Activated CD4-positive, alpha-beta T cell treated with anti-CD3 and anti-CD28 coated beads, Interleukin-2, amount 50 U/mL, for 1 hour (primary cell): ENCODE data around the gene ZNF3.
"Not testable (repeated sequence)": the region's sequence is repeated elsewhere in the genome, so short reads cannot be mapped to it uniquely, and the experiment has no call there.

Source experiments
- DNase-seq: peaks from one replicate; pipeline ENCODE4 v3.0.0-alpha.2; 2020

The ZNF3 gene

GRCh38 chr7:100081535-100082102 lies at the start of gene ZNF3:
Gene ZNF3, minus strand, starts transcription at chr7:100081723. Its CDS starts 4,366 bp downstream, at chr7:100077357.
- peak; percentile 95 for DNase-seq

GRCh38 chr7:100130608-100131453 lies 49.3 kb upstream of the ZNF3 start:
- peak; percentile 87 for DNase-seq

GRCh38 chr7:100130220-100130607 lies 48.7 kb upstream of the ZNF3 start:
- DNase-seq = not testable (repeated sequence)

GRCh38 chr7:100128637-100128963 lies 47.1 kb upstream of the ZNF3 start:
- DNase-seq = no peak

GRCh38 chr7:100127866-100128636 lies 46.5 kb upstream of the ZNF3 start:
- DNase-seq = peak; percentile 22

- peak; percentile 92 for DNase-seq
Observed at GRCh38 chr7:100126931-100127865, 45.7 kb upstream of the ZNF3 start, which contains the start of gene MBLAC1. Gene MBLAC1, plus strand, starts transcription at chr7:100126967. Its CDS starts 429 bp downstream, at chr7:100127396.

GRCh38 chr7:100126239-100126930 lies 44.9 kb upstream of the ZNF3 start:
- no peak for DNase-seq

- DNase-seq = no peak
Observed at GRCh38 chr7:100124301-100125230, 43.0 kb upstream of the ZNF3 start.

- DNase-seq = no peak
Observed at GRCh38 chr7:100122568-100122967, 41.0 kb upstream of the ZNF3 start.

GRCh38 chr7:100122067-100122466 lies 40.5 kb upstream of the ZNF3 start:
- no peak for DNase-seq

- DNase-seq = no peak
Observed at GRCh38 chr7:100120733-100121036, 39.2 kb upstream of the ZNF3 start.

- peak; percentile 65 for DNase-seq
Observed at GRCh38 chr7:100119970-100120732, 38.6 kb upstream of the ZNF3 start.

- peak; percentile 96 for DNase-seq
Observed at GRCh38 chr7:100119072-100119969, 37.8 kb upstream of the ZNF3 start, which contains the start of the genes CNPY4 and TAF6. Gene CNPY4, plus strand, starts transcription at chr7:100119634. Its CDS starts 111 bp downstream, at chr7:100119745. Gene TAF6, minus strand, starts transcription at chr7:100119358. Its CDS starts 5,149 bp downstream, at chr7:100114209.

GRCh38 chr7:100118388-100119071 lies 37.0 kb upstream of the ZNF3 start:
- no peak for DNase-seq

GRCh38 chr7:100115026-100115425 lies 33.5 kb upstream of the ZNF3 start:
- no peak for DNase-seq

GRCh38 chr7:100111914-100112313 lies 30.4 kb upstream of the ZNF3 start:
- DNase-seq = no peak

- DNase-seq = no peak
Observed at GRCh38 chr7:100111156-100111555, 29.6 kb upstream of the ZNF3 start.

- no peak for DNase-seq
Observed at GRCh38 chr7:100109521-100110163, 28.1 kb upstream of the ZNF3 start.
